Activated naive CD4-positive, alpha-beta T cell treated with anti-CD3 and anti-CD28 coated beads for 36 hours (primary cell): ENCODE data around the gene CRAMP1. TPM values are rescaled to one million over a fixed set of nuclear protein-coding genes. Genes with fewer than 3 reads are reported as not detected.
A peak's percentile ranks its signal among the peaks of the same experiment; 100 is the strongest.

Experiments
- CTCF ChIA-PET: fragments of 350-600 bp; sonication (Branson Sonifier 250); formaldehyde crosslinking; loops from one replicate; lab custom pipeline; 2021; ENCODE audit warnings: antibody characterized with exemption; lab: Charles Lee
- DNase-seq: peaks from one replicate; pipeline ENCODE4 v3.0.0-alpha.2; 2020
- H3K27ac Mint-ChIP-seq: one replicate; pipeline ENCODE4 v1.8.0; 2021; ENCODE audit warnings: mild to moderate bottlenecking, mixed read lengths
- H3K27me3 Mint-ChIP-seq: one replicate; pipeline ENCODE4 v1.8.0; 2021; ENCODE audit warnings: low read depth, mixed read lengths
- H3K36me3 Mint-ChIP-seq: one replicate; pipeline ENCODE4 v1.8.0; 2021; ENCODE audit warnings: low read depth, mixed read lengths
- H3K4me1 Mint-ChIP-seq: one replicate; pipeline ENCODE4 v1.8.0; 2021; ENCODE audit warnings: low read depth, mixed read lengths
- H3K4me3 Mint-ChIP-seq: one replicate; pipeline ENCODE4 v1.8.0; 2021; ENCODE audit warnings: mild to moderate bottlenecking, moderate library complexity, mixed read lengths
- H3K9me3 Mint-ChIP-seq: one replicate; pipeline ENCODE4 v1.8.0; 2021; ENCODE audit warnings: mixed read lengths
- intact Hi-C: fragments of 100-400 bp; cut with micrococcal nuclease; formaldehyde crosslinking; loops from one replicate; pipeline ENCODE4 v1.15.1; 2023
- total RNA-seq, 2 experiments: library from RNA; stranded (reverse); gene quantifications; one replicate each; pipeline ENCODE4 v1.2.3, GENCODE V29; 2021

The CRAMP1 gene
- total RNA-seq = 10 to 100 TPM; 11.3 to 15.7 TPM

GRCh38 chr16:1612320-1613111 is at the start of gene CRAMP1:
TSS of gene CRAMP1 (plus strand) at chr16:1612360. CDS start at chr16:1614640, 2,280 bp downstream.
- peak; percentile 22 for DNase-seq
- peak within 1 kb of the TSS; percentile 96 for H3K4me3 Mint-ChIP-seq
- intact Hi-C loops = loop anchor here (1.0 to 10.0 kb wide), 9 partner anchors 66 to 330 kb away; partner anchors contain the start of genes EME2, JPT2, MAPK8IP3 and MRPS34

DNA sequence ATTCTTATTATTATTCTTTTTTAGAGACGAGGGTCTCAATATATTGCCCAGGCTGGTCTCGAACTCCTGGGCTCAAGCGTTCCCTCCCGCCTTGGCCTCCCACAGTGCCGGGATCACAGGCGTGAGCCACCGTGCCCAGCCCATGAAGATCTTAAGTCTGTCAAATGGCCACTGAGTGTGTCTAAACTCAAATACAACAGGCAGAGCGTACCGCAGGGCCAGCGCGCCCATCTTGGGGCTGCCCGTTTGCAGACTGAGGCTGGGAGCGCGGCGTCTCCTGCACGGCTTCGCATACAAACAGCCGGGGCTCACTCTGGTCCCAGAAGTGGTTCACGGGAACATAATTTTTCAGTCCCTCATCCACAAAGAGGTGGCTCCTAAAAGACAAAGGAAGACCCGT is 48.4 kb upstream of the CRAMP1 start:
- Mint-ChIP-seq H3K4me1 (peaks cover 36% of the 10 kb centered on the region), H3K27me3 (no peaks in the 10 kb centered on the region), H3K27ac (no peak overlapping the region), H3K9me3 (no peaks in the 10 kb centered on the region), H3K36me3 (no peaks in the 10 kb centered on the region), H3K4me3 (no peak overlapping the region)
- CTCF ChIA-PET = interaction anchor here (0.7 kb wide), 1 partner anchor 8 kb away, joined by 3 read pairs; no protein-coding TSS in a partner anchor
- intact Hi-C loops = no loop called here
- no peak for DNase-seq

More at GRCh38 chr16:1612320-1613111, at the start of gene CRAMP1:
- no peaks in the 10 kb centered on the region for H3K9me3 Mint-ChIP-seq
- H3K36me3 Mint-ChIP-seq = peaks cover 15% of the 10 kb centered on the region
- CTCF ChIA-PET = no interaction called here
- peak within 1 kb of the TSS; percentile 91 for H3K27ac Mint-ChIP-seq
- no peaks in the 10 kb centered on the region for H3K27me3 Mint-ChIP-seq
- peaks cover 29% of the 10 kb centered on the region for H3K4me1 Mint-ChIP-seq

GRCh38 chr16:1564325-1564724 is 47.8 kb upstream of the CRAMP1 start:
- intact Hi-C loops = no loop called here
- peaks cover 32% of the 10 kb centered on the region for H3K4me1 Mint-ChIP-seq
- no peak overlapping the region for H3K4me3 Mint-ChIP-seq
- CTCF ChIA-PET = no interaction called here
- H3K27me3 Mint-ChIP-seq = no peaks in the 10 kb centered on the region
- H3K36me3 Mint-ChIP-seq = no peaks in the 10 kb centered on the region
- no peak for DNase-seq
- H3K9me3 Mint-ChIP-seq = no peaks in the 10 kb centered on the region
- H3K27ac Mint-ChIP-seq = no peak overlapping the region

DNA sequence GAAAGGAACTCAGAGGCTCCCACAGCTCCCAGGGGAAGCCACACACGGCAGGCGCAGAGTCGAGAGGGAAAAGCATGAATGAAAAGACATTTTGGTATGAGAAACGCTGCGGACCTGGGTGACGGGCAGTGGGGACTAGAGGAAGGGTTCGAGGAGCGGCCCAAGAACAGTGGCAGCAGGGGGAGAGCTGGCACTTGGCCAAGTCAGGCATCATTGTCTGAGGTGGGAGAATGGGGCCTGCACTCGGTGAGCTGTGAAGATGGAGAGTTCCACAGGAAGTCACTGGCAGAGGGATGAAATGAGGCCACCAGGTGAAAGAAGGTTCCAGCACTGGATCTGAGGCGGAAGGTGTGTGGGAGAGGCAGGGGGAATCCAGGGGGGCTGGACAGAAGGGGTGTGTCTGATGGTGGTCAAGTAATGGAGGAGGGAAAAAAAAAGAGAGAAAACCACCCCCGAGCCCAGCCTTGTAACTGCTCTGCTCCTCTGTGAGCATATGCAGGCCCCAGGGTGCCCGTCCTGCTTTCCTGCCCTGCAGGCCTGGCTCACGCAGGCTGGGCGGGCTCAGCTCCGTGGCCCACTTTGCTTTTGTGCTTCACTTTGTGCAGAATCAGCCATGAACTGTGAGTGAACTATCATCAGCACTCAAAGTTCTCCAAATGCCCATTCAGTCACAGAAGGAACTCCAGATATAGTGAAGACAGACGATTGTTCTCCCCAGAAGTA is 46.9 kb upstream of the CRAMP1 start:
- H3K27me3 Mint-ChIP-seq = no peaks in the 10 kb centered on the region
- no peak overlapping the region for H3K27ac Mint-ChIP-seq
- H3K9me3 Mint-ChIP-seq = no peaks in the 10 kb centered on the region
- no peak for DNase-seq
- intact Hi-C loops = no loop called here
- no peaks in the 10 kb centered on the region for H3K36me3 Mint-ChIP-seq
- H3K4me3 Mint-ChIP-seq = no peak overlapping the region
- peaks cover 23% of the 10 kb centered on the region for H3K4me1 Mint-ChIP-seq
- CTCF ChIA-PET = interaction anchor here (0.6 kb wide), 1 partner anchor 92 kb away, joined by 4 read pairs; no protein-coding TSS in a partner anchor

DNA sequence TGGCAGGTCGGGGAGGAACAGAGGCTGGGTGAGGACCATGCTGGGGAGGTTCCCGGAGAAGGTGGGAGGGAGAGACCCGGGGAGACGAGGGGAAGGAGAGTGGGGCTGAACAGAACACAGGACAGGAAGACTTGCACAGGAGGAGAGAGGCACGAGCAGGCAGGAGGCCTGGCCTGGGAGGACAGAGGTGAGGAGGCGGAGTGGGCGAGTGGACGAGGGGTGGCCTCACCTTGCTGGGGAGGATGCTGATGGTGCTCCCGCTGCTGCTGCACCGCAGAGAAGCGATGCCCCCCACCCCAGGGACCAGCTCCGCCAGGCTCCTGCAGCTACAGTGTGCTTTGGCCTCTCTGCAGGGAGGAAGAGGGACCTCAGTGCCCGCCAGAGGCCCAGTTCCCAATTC is 44.2 kb upstream of the CRAMP1 start:
- DNase-seq = no peak
- Mint-ChIP-seq H3K9me3 (no peaks in the 10 kb centered on the region), H3K27ac (no peak overlapping the region), H3K27me3 (no peaks in the 10 kb centered on the region), H3K4me1 (peaks cover 3% of the 10 kb centered on the region), H3K36me3 (no peaks in the 10 kb centered on the region), H3K4me3 (no peak overlapping the region)
- CTCF ChIA-PET = no interaction called here
- intact Hi-C loops = no loop called here

DNA sequence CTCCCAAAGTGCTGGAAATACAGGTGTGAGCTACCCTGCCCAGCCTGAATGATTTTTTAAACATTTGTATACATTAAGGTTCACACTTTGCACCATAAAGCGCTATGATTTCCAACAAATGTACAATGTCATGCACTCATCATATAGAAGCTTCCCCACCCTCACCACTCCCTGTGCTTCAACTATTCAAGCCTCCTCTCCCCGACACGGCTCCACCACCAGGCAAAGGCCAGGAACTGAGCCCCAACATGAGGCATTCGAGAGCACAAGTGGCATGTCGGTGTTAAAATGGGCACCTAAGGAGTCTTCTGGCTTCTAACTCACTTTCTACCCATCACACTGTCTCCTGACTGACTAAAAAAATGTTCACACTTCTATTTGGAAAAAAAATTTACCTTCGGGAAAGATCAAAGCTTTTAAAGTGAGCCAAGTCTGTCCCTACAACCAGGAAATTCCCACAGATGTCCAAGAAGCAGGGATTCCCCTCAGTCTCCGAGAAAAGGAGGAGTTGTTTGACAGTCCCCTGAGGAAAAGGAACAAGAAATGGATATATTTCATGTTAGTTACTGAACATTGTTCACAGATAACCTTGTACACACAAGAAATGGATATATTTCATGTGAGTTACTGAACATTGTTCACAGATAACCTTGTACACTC is 41.0 kb upstream of the CRAMP1 start:
- Mint-ChIP-seq H3K36me3 (no peaks in the 10 kb centered on the region), H3K27ac (no peak overlapping the region), H3K4me3 (no peak overlapping the region), H3K9me3 (no peaks in the 10 kb centered on the region), H3K4me1 (no peaks in the 10 kb centered on the region), H3K27me3 (no peaks in the 10 kb centered on the region)
- DNase-seq = no peak
- CTCF ChIA-PET = no interaction called here
- intact Hi-C loops = no loop called here

DNA sequence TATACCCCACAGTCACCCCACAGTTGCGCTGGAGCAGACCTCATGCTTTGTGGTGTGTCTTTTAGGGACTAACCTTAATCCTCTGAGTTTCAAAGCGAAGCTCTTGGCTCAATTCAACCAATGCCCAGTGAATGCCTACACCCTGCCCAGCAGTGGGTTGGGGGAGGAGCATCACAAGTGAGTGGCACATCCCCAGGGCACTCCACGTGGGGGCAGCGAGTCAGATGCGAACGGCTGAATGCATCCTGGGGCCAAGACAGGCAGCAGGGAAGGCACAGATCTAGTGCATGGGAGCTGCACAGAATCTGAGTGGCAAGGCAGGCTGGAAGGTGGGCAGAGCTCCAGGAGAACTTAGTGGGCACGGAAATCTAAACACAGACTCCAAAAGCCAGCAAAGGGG is 39.5 kb upstream of the CRAMP1 start:
- intact Hi-C loops = no loop called here
- Mint-ChIP-seq H3K4me3 (no peak overlapping the region), H3K36me3 (no peaks in the 10 kb centered on the region), H3K27ac (no peak overlapping the region), H3K9me3 (no peaks in the 10 kb centered on the region), H3K4me1 (no peaks in the 10 kb centered on the region), H3K27me3 (no peaks in the 10 kb centered on the region)
- DNase-seq = no peak
- CTCF ChIA-PET = interaction anchor here (0.6 to 1.7 kb wide), 2 partner anchors 9 to 12 kb away, joined by 3 to 4 read pairs; no protein-coding TSS in a partner anchor

DNA sequence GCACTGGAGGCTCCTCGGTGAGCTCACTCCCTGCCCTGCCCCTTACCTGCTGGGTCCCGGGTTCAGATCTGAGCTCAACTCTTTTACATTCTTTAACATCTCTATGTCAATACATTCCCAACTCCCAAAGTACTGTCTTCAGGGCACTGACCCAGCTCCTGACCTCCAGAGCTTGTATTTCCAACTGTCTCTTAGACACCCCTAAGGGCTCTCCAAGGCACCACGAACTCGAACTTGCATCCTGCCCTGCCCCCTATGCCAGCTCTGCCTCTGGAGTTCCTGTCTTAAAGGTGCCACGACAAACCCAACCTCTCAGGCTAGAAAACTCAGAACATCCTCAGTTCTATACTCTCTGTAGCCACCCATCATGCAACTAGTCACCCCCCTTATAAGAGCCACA is 38.9 kb upstream of the CRAMP1 start:
- Mint-ChIP-seq H3K9me3 (no peaks in the 10 kb centered on the region), H3K27me3 (no peaks in the 10 kb centered on the region), H3K36me3 (no peaks in the 10 kb centered on the region), H3K27ac (no peak overlapping the region), H3K4me3 (no peak overlapping the region), H3K4me1 (no peaks in the 10 kb centered on the region)
- intact Hi-C loops = no loop called here
- DNase-seq = no peak
- CTCF ChIA-PET = interaction anchor here (1.7 kb wide), 1 partner anchor 12 kb away, joined by 4 read pairs; no protein-coding TSS in a partner anchor

DNA sequence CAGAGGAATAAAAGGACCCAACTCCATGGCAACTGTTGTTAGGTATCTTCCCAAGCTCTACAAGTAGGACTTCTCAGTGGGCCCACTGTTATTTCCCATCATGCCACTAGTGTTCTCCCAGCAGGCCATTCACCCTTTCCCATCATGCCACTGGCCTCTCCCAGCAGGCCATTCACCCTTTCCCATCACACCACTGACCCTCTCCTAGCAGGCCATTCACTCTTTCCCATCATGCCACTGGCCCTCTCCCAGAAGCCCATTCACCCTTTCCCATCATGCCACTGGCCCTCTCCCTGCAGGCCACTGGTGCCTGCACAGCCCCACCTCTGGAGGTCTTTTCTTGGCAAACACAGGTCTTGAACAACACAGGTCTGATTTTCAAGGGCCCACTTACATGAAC is 36.6 kb upstream of the CRAMP1 start:
- Mint-ChIP-seq H3K27ac (no peak overlapping the region), H3K4me1 (no peaks in the 10 kb centered on the region), H3K9me3 (no peaks in the 10 kb centered on the region), H3K36me3 (no peaks in the 10 kb centered on the region), H3K27me3 (no peaks in the 10 kb centered on the region), H3K4me3 (no peak overlapping the region)
- no peak for DNase-seq
- intact Hi-C loops = no loop called here
- CTCF ChIA-PET = no interaction called here

- H3K9me3 Mint-ChIP-seq = no peaks in the 10 kb centered on the region
- no peak for DNase-seq
Measured at GRCh38 chr16:1579214-1579613, 32.9 kb upstream of the CRAMP1 start.

DNA sequence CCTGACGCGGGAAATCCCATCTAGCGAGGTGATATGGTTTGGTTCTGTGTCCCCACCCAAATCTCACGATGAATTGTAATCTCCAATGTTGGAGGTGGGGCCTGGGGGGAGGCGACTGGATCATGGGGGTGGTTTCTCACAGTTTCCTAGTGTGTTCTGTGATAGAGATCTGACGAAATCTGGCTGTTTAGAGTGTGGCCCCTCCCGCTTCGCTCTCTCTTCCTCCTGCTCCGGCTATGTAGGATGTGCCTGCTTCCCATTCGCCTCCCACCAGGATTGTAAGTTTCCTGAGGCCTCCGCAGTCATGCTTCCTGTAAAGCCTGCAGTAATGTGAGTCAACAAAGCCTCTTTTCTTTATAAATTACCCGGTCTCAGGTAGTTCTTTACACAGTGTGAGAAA is 31.9 kb upstream of the CRAMP1 start:
- H3K27me3 Mint-ChIP-seq = no peaks in the 10 kb centered on the region
- CTCF ChIA-PET = no interaction called here
- no peaks in the 10 kb centered on the region for H3K9me3 Mint-ChIP-seq
- no peak for DNase-seq
- no peaks in the 10 kb centered on the region for H3K36me3 Mint-ChIP-seq
- H3K4me1 Mint-ChIP-seq = no peaks in the 10 kb centered on the region
- H3K27ac Mint-ChIP-seq = no peak overlapping the region
- H3K4me3 Mint-ChIP-seq = no peak overlapping the region
- intact Hi-C loops = no loop called here

More at GRCh38 chr16:1579214-1579613, 32.9 kb upstream of the CRAMP1 start:
- intact Hi-C loops = no loop called here
- CTCF ChIA-PET = interaction anchor here (0.6 kb wide), 1 partner anchor 40 kb away, joined by 3 read pairs; no protein-coding TSS in a partner anchor
- Mint-ChIP-seq H3K4me3 (no peak overlapping the region), H3K27ac (no peak overlapping the region), H3K27me3 (no peaks in the 10 kb centered on the region), H3K4me1 (no peaks in the 10 kb centered on the region), H3K36me3 (no peaks in the 10 kb centered on the region)

GRCh38 chr16:1580956-1581355 is 31.2 kb upstream of the CRAMP1 start:
- no peaks in the 10 kb centered on the region for H3K36me3 Mint-ChIP-seq
- H3K27me3 Mint-ChIP-seq = no peaks in the 10 kb centered on the region
- no peaks in the 10 kb centered on the region for H3K4me1 Mint-ChIP-seq
- H3K4me3 Mint-ChIP-seq = no peak overlapping the region
- DNase-seq = no peak
- H3K9me3 Mint-ChIP-seq = no peaks in the 10 kb centered on the region
- no peak overlapping the region for H3K27ac Mint-ChIP-seq
- CTCF ChIA-PET = no interaction called here
- intact Hi-C loops = no loop called here
